HepG2 (cell line): ENCODE results near the gene C19orf73. TPM values are rescaled to one million over a fixed set of nuclear protein-coding genes. Genes with fewer than 3 reads are reported as not detected.
A peak's percentile ranks its signal among the peaks of the same experiment; 100 is the strongest.

Experiments
- ATAC-seq: fragments of 200-7000 bp; cut with Tn5 transposase; 3 replicates; pipeline ENCODE4 v1.9.1; 2020; ENCODE audit warnings: mild to moderate bottlenecking, moderate library complexity
- BruUV-seq: library from RNA; stranded (reverse); fragments of 400-500 nt; replicated peaks from 2 replicates; lab custom pipeline; 2021; lab: Mats Ljungman, UMichigan
- CTCF ChIA-PET: fragments of 300-600 bp; formaldehyde crosslinking; extraction: SDS; loops from one replicate; lab custom pipeline; 2021; ENCODE audit warnings: low total read pairs, inconsistent platforms, low intra/inter-chr PET ratio; lab: Yijun Ruan, JAX
- POLR2A ChIA-PET: fragments of 350-600 bp; sonication (Branson Sonifier 250); formaldehyde crosslinking; loops from one replicate; lab custom pipeline; 2020; ENCODE audit warnings: antibody characterized with exemption, inconsistent platforms; lab: Yijun Ruan, JAX
- DNase-seq: peaks from one replicate; pipeline ENCODE4 v3.0.0-alpha.2; 2015; ENCODE audit warnings: low spot score
- FAIRE-seq: peaks from 3 replicates; lab custom pipeline; 2011; peaks lifted over from hg19 to GRCh38; lab: Jason Lieb, UNC
- H2AFZ ChIP-seq: one replicate; pipeline ENCODE4 v1.6.1; 2011; ENCODE audit warnings: low read length, inconsistent platforms
- H3K27ac ChIP-seq: fragments of 300-600 bp; 3 replicates; pipeline ENCODE4 v1.8.0; 2011; ENCODE audit warnings: mixed run types, mild to moderate bottlenecking, mixed read lengths, low read length, inconsistent platforms; ENCODE audit not compliant: insufficient read depth; ENCODE audit errors: extremely low read length
- H3K27me3 ChIP-seq, 2 experiments: fragments of 200-600 bp in 1 of 2; 2 replicates in 1 of 2; 3 replicates in 1 of 2; pipeline versions ENCODE4 v1.6.0 to v1.8.0; 2011; ENCODE audit warnings: low read length in 2 of 2, mild to moderate bottlenecking in 2 of 2, moderate library complexity in 2 of 2, inconsistent platforms in 1 of 2; ENCODE audit not compliant: insufficient read depth in 2 of 2, control insufficient read depth in 1 of 2
- H3K36me3 ChIP-seq, 2 experiments: fragments of 200-600 bp in 1 of 2; replicated peaks in 1 of 2; 2 replicates in 1 of 2; 3 replicates in 1 of 2; pipeline versions ENCODE4 v1.5.1 to v1.8.0; 2011; ENCODE audit warnings: low read length in 2 of 2, inconsistent platforms in 1 of 2; ENCODE audit not compliant: insufficient read depth in 2 of 2, control insufficient read depth in 1 of 2
- H3K4me1 ChIP-seq: 2 replicates; pipeline ENCODE4 v1.5.1; 2012; ENCODE audit warnings: low read length, inconsistent platforms; ENCODE audit not compliant: insufficient read depth
- H3K4me2 ChIP-seq: 2 replicates; pipeline ENCODE4 v1.6.0; 2011; ENCODE audit warnings: low read depth, low read length, inconsistent platforms
- H3K4me3 ChIP-seq, 3 experiments: fragments of 200-600 bp in 1 of 3; sonication (generic), shearing (Covaris generic) in 1 of 3; replicated peaks in 1 of 3; 2 replicates each; pipeline ENCODE4 v1.5.1; 2011 to 2016; ENCODE audit warnings: low read length in 3 of 3, inconsistent platforms in 2 of 3, low read depth in 2 of 3, mild to moderate bottlenecking in 2 of 3, control low read depth in 1 of 3, mixed read lengths in 1 of 3; ENCODE audit not compliant: insufficient read depth in 1 of 3
- H3K79me2 ChIP-seq: one replicate; pipeline ENCODE4 v1.6.1; 2011; ENCODE audit warnings: low read length, inconsistent platforms; ENCODE audit not compliant: insufficient read depth
- H3K9ac ChIP-seq: 2 replicates; pipeline ENCODE4 v1.6.0; 2011; ENCODE audit warnings: mild to moderate bottlenecking, low read depth, low read length, inconsistent platforms; ENCODE audit not compliant: insufficient read depth
- H3K9me3 ChIP-seq: 2 replicates; pipeline ENCODE4 v1.5.1; 2012; ENCODE audit warnings: mild to moderate bottlenecking, low read length
- H4K20me1 ChIP-seq: 2 replicates; pipeline ENCODE4 v1.6.0; 2011; ENCODE audit warnings: inconsistent platforms, mild to moderate bottlenecking, low read length, moderate library complexity; ENCODE audit not compliant: insufficient read depth
- ATF1 ChIP-seq: IDR thresholded peaks from 2 replicates; pipeline ENCODE4 v1.6.1; 2016; ENCODE audit warnings: mild to moderate bottlenecking, control low read depth
- KLF16 ChIP-seq, 2 experiments: sonication (generic) in 1 of 2; formaldehyde crosslinking in 1 of 2; IDR thresholded peaks; 2 replicates each; pipeline versions ENCODE4 v1.6.1 to v1.8.0; 2016 to 2023; ENCODE audit warnings: missing genetic modification reagents in 2 of 2, missing compliant biosample characterization in 1 of 2
- MED1 ChIP-seq: sonication (generic); formaldehyde crosslinking; IDR thresholded peaks from 2 replicates; pipeline ENCODE4 v1.4.0; 2020; ENCODE audit warnings: missing genetic modification reagents
- RFXAP ChIP-seq: sonication (generic); formaldehyde crosslinking; IDR thresholded peaks from 2 replicates; pipeline ENCODE4 v1.4.0; 2020; ENCODE audit warnings: missing genetic modification reagents, borderline replicate concordance
- SMARCC2 ChIP-seq: fragments of 450-650 bp; IDR thresholded peaks from 2 replicates; pipeline ENCODE4 v1.6.1; 2017; ENCODE audit warnings: antibody characterized with exemption, mild to moderate bottlenecking
- TBX3 ChIP-seq: fragments of 450-650 bp; IDR thresholded peaks from 2 replicates; pipeline ENCODE4 v1.6.1; 2017; ENCODE audit warnings: antibody characterized with exemption, mild to moderate bottlenecking, inconsistent platforms, borderline replicate concordance
- ZNF234 ChIP-seq: sonication (generic); formaldehyde crosslinking; conservative IDR thresholded peaks from 2 replicates; pipeline ENCODE4 v1.5.1; 2020; ENCODE audit warnings: mild to moderate bottlenecking, missing genetic modification reagents
- ZNF639 ChIP-seq: conservative IDR thresholded peaks from 2 replicates; pipeline ENCODE4 v1.6.1; 2018; ENCODE audit warnings: missing genetic modification reagents
- ZNF737 ChIP-seq: sonication (generic); formaldehyde crosslinking; IDR thresholded peaks from 2 replicates; pipeline ENCODE4 v1.5.0; 2020; ENCODE audit warnings: missing genetic modification reagents, mild to moderate bottlenecking, borderline replicate concordance
- ZNF773 ChIP-seq: sonication (generic); formaldehyde crosslinking; IDR thresholded peaks from 2 replicates; pipeline ENCODE4 v1.4.0; 2020; ENCODE audit warnings: missing genetic modification reagents, borderline replicate concordance
- WGBS: methylation state at CpG from one replicate; pipeline ENCODE4 v1.1.6; 2017; ENCODE audit warnings: low lambda C conversion rate; 5-methylcytosine and 5-hydroxymethylcytosine counted together
- in situ Hi-C: cut with HindIII; loops from 2 replicates; pipeline ENCODE4 v1.10.0; 2017; ENCODE audit warnings: low pct_unique_long_range_greater_than_20kb; ENCODE audit not compliant: extremely low pct_ligation_motif_present
- intact Hi-C: fragments of 100-400 bp; cut with micrococcal nuclease; formaldehyde crosslinking; loops from one replicate; pipeline ENCODE4 v1.10.0; 2022; ENCODE audit not compliant: unreplicated experiment
- polyA plus RNA-seq, 8 experiments: library from polyadenylated mRNA; depleted of rRNA in 3 of 8; stranded (reverse) in 7 of 8; unstranded in 1 of 8; fragments of >200 nt; fragmentation: Illumina TruSeq in 4 of 8; extraction: Trizol in 4 of 8; gene quantifications; 2 replicates each; pipeline versions ENCODE4 v1.2.1 to v1.2.3, GENCODE V29; 2011 to 2016; ENCODE audit warnings: low read depth in 4 of 8, missing spikeins in 1 of 8, mixed read lengths in 1 of 8; ENCODE audit not compliant: insufficient read depth in 1 of 8
- total RNA-seq, 5 experiments: library from RNA; depleted of rRNA; stranded (reverse); fragments of >200 nt; fragmentation: Illumina TruSeq; extraction: Trizol; gene quantifications; 2 replicates each; pipeline ENCODE4 v1.2.3, GENCODE V29; 2016; ENCODE audit warnings: low read depth in 1 of 5
- TF ChIP-seq, protein P1 (sequence below): IDR thresholded peaks from 2 replicates; pipeline ENCODE4 v1.6.1; 2012; ENCODE audit warnings: inconsistent platforms

The C19orf73 gene
- total and polyA plus RNA-seq, 2 of the 13 experiments (the other 11 are each of a cell fraction or from before 2014, with no cell fraction given) = 1.4 to 1.5 TPM

- TF ChIP-seq RFXAP (CRISPR knock-in tag) (no peak), ATF1 (CRISPR knock-in tag) (no peak)
- no peak overlapping the region for H3K4me2 ChIP-seq
- 94% methylated on average over 21 of the region's 21 CpGs for WGBS
- ChIA-PET CTCF (no interaction called here), POLR2A (no interaction called here)
- H4K20me1 ChIP-seq = no peaks in the 10 kb centered on the region
- no peak overlapping the region for H3K27ac ChIP-seq
- in situ Hi-C loops = no loop called here
- H3K9me3 ChIP-seq = no peaks in the 10 kb centered on the region
- ATAC-seq (peak; percentile 21; the same call in 1 of the 3 replicates), FAIRE-seq (no peak), DNase-seq (no peak)
- H3K27me3 ChIP-seq = no peaks in the 10 kb centered on the region
- H2AFZ ChIP-seq = no peak overlapping the region
- peaks cover 22% of the 10 kb centered on the region for H3K4me1 ChIP-seq
- BruUV-seq = no TSS peak
- H3K36me3 ChIP-seq = no peaks in the 10 kb centered on the region
- no peaks in the 10 kb centered on the region for H3K79me2 ChIP-seq
- H3K9ac ChIP-seq = no peak overlapping the region
- intact Hi-C loops = no loop called here
- H3K4me3 ChIP-seq = no peak overlapping the region
Measured at GRCh38 chr19:49142866-49143335, 24.0 kb upstream of the C19orf73 start.

DNA sequence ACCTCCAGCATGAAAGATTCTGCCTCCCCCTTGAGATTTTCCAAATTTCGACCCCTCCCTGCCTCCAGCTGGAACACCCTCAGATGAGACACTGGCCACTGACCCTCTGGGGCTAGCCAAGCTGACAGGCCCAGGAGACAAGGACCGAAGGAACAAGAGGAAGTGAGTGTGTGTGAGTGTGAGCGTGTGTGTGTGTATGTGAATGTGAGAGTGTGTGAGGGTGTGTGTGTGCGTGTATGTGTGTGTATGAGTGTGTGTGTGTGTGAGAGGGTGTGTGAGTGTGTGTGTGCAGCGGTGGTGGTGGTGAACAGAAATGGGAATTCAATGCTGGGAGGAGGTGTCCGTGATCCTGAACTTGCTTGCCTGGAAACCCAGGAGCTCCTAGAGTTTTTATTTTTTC, 22.4 kb upstream of the C19orf73 start:
- Histone ChIP-seq H3K79me2 (no peaks in the 10 kb centered on the region), H3K4me1 (peaks cover 13% of the 10 kb centered on the region), H3K27ac (no peak overlapping the region), H4K20me1 (no peaks in the 10 kb centered on the region), H3K27me3 (no peaks in the 10 kb centered on the region), H3K4me3 (no peak overlapping the region), H3K36me3 (no peaks in the 10 kb centered on the region), H3K4me2 (no peak overlapping the region), H3K9me3 (no peaks in the 10 kb centered on the region), H3K9ac (no peak overlapping the region), H2AFZ (no peak overlapping the region)
- no peak for DNase-seq
- ChIA-PET CTCF (no interaction called here), POLR2A (no interaction called here)
- no peak for FAIRE-seq
- ATAC-seq = no peak
- in situ Hi-C loops = no loop called here
- intact Hi-C loops = no loop called here
- 67% methylated on average over 6 of the region's 6 CpGs for WGBS
- no TSS peak for BruUV-seq
- TF ChIP-seq ZNF639 (CRISPR knock-in tag) = no peak
- no peak for TF ChIP-seq ZNF234 (CRISPR knock-in tag)
- TF ChIP-seq KLF16 (CRISPR knock-in tag; IDR thresholded peaks at IDR 0.05) = no peak
- TF ChIP-seq, protein P1, sequence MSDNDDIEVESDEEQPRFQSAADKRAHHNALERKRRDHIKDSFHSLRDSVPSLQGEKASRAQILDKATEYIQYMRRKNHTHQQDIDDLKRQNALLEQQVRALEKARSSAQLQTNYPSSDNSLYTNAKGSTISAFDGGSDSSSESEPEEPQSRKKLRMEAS = no peak
- no peak for TF ChIP-seq SMARCC2
- no peak for TF ChIP-seq MED1 (CRISPR knock-in tag)
- no peak for TF ChIP-seq ZNF773
- TF ChIP-seq ZNF737 (CRISPR knock-in tag) = no peak
- TF ChIP-seq TBX3 = no peak
